GM12873 (cell line): ENCODE measurements around the gene GSTP1.

Experiments
- CTCF ChIP-seq: IDR thresholded peaks from 2 replicates; pipeline ENCODE4 v1.5.1; 2012; ENCODE audit warnings: low read depth, mild to moderate bottlenecking, moderate library complexity, low read length, control low read depth; ENCODE audit not compliant: insufficient read depth; ENCODE audit errors: missing control alignments

Gene GSTP1

GRCh38 chr11:67596753-67597300, 13.2 kb downstream of the GSTP1 start:
- no peak for TF ChIP-seq CTCF

- no peak for TF ChIP-seq CTCF
These were observed 15.5 kb downstream of the GSTP1 start for GRCh38 chr11:67599149-67599548.

GRCh38 chr11:67600324-67601029, 16.9 kb downstream of the GSTP1 start:
- no peak for TF ChIP-seq CTCF

GRCh38 chr11:67601098-67601497, 17.5 kb downstream of the GSTP1 start:
- no peak for TF ChIP-seq CTCF

- no peak for TF ChIP-seq CTCF
These were observed 21.2 kb downstream of the GSTP1 start for GRCh38 chr11:67604815-67605214.

GRCh38 chr11:67605231-67606011, 21.8 kb downstream of the GSTP1 start:
- no peak for TF ChIP-seq CTCF

GRCh38 chr11:67606093-67606491, 22.5 kb downstream of the GSTP1 start:
- no peak for TF ChIP-seq CTCF
